ENCODE measurements around the gene UBE2M.

DNA sequence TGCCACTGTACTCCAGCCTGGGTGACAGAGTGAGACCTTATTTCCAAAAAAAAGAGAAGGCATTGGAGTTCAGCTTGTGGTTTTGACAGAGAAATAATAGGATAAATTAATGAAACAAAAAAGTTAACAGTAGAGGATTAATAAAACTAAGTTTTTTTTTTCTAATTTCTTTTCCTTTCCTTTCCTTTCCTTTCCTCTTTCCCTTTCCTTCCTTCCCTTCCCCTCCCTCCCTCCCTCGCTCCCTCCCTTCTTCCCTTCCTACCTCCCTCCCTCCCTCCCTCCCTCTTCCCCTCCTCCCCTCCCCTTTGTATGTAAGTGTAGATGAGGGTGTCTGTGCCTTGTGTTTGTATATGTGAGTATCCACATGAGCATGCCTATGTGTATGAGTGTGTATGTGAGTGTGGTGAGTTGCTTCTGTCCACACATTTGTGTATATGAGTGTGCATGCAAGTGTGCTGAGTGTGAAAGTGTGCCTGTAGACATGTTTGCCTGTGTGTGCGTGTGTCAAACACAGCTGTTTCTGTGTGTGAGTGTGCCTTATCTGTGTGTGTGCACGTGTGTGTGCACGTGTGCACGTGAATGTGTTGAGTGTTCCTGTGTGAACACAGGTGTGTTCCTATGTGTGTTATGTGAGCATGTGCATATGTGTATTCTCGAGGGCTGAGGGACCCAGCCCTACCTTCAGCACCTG is 27.2 kb upstream of the UBE2M start:
- TF ChIP-seq POLR2A (IDR thresholded peaks at IDR 0.05) (no peak), POLR2AphosphoS5 (IDR thresholded peaks at IDR 0.05) (no peak)
- TF ChIP-seq, protein P1, sequence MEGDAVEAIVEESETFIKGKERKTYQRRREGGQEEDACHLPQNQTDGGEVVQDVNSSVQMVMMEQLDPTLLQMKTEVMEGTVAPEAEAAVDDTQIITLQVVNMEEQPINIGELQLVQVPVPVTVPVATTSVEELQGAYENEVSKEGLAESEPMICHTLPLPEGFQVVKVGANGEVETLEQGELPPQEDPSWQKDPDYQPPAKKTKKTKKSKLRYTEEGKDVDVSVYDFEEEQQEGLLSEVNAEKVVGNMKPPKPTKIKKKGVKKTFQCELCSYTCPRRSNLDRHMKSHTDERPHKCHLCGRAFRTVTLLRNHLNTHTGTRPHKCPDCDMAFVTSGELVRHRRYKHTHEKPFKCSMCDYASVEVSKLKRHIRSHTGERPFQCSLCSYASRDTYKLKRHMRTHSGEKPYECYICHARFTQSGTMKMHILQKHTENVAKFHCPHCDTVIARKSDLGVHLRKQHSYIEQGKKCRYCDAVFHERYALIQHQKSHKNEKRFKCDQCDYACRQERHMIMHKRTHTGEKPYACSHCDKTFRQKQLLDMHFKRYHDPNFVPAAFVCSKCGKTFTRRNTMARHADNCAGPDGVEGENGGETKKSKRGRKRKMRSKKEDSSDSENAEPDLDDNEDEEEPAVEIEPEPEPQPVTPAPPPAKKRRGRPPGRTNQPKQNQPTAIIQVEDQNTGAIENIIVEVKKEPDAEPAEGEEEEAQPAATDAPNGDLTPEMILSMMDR (IDR thresholded peaks at IDR 0.05 in 8 of 11, conservative IDR thresholded peaks at IDR 0.05 in 3 of 11) = no peak
